Fibroblast of skin of scalp (primary cell): Measurements from ENCODE around the gene POLR3A.

Source experiments
- DNase-seq: peaks from one replicate; pipeline ENCODE4 v3.0.0-alpha.2; 2013

Gene POLR3A

DNA sequence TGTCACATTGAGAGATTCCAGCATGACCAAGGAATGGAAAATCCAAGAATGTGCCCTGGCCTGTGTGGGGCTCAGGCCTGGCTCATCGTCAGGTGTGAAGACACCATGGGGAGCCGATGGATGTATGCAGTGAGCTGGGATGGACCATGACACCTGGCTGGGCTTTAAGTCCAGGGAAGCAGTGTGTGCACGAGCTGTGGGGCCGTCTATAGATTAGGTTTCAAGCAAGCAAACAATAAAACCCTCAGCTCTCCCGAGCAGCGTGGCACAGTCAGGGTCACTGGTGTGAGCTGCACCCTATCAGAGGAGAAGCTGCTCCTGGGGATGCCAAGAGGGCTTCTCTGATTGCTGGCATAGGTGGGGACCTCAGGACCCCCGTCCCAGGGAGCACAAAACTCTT is 52.3 kb downstream of the POLR3A start:
- no peak for DNase-seq

DNA sequence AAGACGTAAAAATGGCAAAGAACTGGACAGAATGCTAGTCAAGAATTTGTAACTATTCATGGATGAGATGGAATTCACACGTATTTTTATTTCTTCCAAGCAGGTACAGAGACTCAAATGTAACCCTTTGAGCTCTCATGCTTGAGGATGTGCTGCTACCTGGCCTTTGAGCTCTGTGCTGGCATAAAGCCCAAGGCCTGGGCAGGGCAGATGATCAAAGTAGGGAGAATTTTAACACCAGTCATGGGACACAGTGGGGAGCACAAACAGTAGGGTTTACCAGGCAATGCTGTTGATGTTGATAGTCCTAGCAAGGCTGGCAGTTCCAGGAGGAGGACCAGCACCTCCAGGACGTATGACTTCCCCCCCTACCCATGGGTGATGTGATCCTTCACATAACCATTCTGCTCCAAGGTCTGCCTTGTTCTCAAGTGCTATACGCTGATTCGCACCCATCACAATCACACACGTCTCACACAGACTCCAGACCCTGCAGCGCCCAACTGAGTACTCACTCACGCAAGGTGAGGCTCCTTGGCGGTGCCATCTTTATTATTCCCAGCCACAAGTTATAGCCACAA is 54.1 kb downstream of the POLR3A start:
- no peak for DNase-seq

GRCh38 chr10:77974396-77975074 is 54.8 kb downstream of the POLR3A start:
- DNase-seq = peak; percentile 47

- no peak for DNase-seq
Observed at GRCh38 chr10:77973276-77973675, 56.0 kb downstream of the POLR3A start.

GRCh38 chr10:77972148-77972547 is 57.2 kb downstream of the POLR3A start:
- DNase-seq = no peak

DNA sequence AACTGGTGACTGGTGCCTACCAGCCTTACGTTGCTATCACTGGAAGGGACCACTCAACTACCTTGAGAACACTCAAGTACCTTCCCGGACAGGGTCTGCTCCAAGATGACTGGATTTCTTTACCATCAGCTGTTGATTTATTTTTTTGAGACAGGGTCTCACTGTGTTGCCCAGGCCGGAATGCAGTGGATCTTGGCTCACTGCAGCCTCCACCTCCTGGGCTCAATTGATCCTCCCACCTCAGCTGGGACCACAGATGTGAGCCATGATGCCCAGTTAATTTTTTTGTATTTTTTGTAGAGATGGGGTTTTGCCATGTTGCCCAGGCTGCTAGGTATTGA is 57.5 kb downstream of the POLR3A start:
- DNase-seq = no peak

GRCh38 chr10:77970869-77971803 is 58.2 kb downstream of the POLR3A start:
- peak; percentile 94 for DNase-seq

GRCh38 chr10:77969114-77969513 is 60.2 kb downstream of the POLR3A start:
- no peak for DNase-seq

DNA sequence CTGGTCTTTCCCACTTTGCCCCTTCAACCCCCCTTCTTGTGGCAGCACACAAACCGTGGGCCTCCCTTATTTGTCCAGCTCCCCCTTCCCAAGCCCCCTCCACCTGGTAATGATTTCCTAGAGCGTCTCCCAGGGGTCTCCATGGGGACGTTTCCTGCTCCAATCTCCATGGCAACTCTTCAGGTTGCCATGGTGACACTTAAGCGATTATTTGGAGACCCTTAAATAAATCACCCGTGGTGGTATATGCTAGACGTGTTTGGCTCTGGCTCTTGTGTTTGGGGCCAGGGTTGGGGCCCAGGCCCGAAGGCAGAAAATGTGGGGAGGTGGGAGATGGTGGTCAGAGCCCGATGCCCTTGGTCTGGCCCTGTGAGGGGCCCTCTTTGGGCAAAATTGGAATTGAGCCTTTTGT is 61.7 kb downstream of the POLR3A start:
- no peak for DNase-seq

- DNase-seq = peak; percentile 85
Observed at GRCh38 chr10:77965294-77965693, 64.0 kb downstream of the POLR3A start.

- DNase-seq = peak; percentile 53
Observed at GRCh38 chr10:77964811-77965210, 64.5 kb downstream of the POLR3A start.

GRCh38 chr10:77963901-77964300 is 65.4 kb downstream of the POLR3A start:
- no peak for DNase-seq

DNA sequence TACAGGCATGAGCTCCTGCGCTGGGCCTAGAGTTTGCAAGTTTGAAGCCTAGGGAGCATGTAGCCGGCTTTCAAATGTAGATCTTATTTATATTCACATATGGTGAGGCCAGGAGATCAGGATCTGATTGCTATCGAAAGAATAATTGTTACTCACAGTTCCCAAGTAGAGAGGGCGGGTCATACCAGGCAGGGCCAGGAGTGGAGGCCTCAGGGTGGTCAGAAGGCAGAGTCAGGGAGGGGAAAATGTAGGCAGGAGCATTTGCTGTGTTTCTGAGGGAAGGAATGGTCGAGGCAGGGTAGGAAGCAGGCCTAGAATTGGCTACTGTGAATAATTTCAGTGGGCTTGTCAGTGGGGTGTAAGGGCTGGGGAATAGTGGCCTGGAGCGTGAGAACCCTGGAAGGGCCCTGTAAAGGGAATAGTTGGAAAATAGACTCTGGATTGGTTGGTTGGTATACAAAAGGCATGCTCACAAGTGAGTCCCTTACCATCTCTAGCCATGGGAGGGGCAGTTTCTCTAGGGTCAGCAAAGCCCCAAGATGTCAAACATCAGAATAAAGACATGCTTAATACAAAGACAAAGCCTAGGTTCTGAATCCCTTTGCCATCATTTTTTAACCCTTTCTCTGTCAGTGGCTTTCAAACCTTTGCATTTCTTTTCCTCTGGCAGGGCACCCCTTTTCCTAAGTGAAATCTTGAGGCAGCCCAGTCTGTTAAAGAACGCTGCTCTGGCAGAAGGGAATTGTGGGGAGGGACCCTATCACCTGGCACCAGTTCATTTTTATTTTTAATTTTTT is 66.8 kb downstream of the POLR3A start:
- DNase-seq = no peak

DNA sequence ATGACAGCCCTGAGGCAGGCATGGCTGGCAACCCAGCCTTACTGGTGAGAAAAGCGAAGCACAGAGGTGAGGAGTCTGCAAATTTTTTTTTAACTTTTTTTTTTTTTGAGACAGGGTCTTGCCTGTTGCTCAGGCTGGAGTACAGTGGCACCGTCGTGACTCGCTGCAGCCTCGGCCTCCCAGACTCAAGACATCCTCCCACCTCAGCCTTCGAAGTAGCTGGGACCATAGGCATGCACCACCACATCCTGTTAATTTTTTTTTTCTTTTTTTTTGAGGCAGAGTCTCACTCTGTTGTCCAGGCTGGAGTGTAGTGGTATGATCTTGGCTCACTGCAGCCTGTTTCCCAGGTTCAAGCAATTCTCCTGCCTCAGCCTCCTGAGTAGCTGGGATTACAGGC is 67.6 kb downstream of the POLR3A start:
- DNase-seq = no peak

DNA sequence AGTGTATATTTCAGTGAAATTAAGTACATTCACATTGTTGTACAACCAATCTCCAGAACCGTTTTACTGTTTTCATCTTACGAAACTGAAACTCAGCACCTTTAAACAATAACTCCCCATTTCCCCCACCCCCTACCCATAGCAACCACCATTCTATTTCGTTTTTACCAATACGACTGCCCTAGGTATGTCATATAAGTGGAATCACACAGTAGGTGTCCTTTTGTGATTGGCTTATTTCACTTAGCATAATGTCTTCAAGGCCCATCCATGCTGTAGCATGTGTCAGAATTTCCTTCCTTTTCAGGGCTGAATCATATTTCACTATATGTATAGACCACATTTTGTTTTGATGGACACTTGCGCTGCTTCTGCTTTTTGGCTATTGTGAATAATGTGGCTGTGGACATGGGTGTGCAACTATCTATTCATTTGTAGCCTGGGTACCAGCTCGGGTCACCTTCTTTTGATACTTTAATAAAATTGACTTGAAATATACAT is 68.4 kb downstream of the POLR3A start:
- no peak for DNase-seq

DNA sequence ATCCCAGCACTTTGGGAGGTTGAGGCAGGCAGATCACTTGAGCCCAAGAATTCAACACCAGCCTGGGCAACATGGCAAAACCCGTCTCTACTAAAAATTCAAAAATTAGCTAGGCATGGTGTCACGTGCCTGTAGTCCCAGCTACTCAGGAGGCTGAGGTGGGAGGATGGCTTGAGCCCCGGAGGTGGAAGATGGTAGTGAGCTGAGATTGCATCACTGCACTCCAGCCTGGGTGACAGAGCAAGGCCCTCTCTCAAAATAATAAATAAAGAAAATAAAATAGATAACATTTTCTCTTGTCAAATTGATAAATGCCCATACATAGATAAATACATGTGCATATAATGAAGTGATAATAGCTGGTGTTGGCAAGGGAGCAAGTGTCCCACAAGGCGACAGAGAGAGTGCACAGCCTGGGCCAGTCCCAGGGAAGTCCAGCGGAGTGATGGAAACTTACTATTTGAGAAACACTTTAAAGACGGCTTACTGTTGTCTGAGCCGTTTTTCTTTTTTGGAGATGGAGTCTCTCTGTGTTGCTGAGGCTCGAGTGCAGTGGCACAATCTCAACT is 69.3 kb downstream of the POLR3A start:
- no peak for DNase-seq

GRCh38 chr10:77959384-77959783 is 69.9 kb downstream of the POLR3A start:
- no peak for DNase-seq

GRCh38 chr10:77955136-77955535 is 74.2 kb downstream of the POLR3A start:
- DNase-seq = no peak

DNA sequence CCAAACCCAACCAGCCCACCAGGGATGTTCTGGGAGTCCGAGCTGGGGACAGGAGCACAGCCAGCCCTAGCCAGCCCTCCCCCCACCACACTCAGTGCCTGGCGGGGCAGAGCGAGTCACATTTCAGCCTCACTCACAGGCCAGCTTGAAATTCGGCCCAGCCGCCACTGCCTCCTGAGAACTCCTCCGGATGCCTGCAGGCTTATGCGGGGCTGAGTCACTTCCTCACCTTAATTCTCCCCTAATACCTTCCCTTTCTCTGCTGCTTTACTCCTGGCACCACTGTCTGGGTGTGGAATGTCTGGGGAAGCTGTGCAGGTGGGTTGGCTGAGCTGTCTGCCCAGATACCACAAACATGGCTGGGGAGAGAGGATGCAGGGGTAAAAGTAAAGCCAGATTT is 80.1 kb downstream of the POLR3A start:
- DNase-seq = peak; percentile 47

- no peak for DNase-seq
Observed at GRCh38 chr10:77946084-77946483, 83.2 kb downstream of the POLR3A start.

GRCh38 chr10:77944519-77944918 is 84.8 kb downstream of the POLR3A start:
- DNase-seq = peak; percentile 95
